BE2C (cell line): ENCODE results near the gene KRTAP4-2.
A peak's percentile ranks its signal among the peaks of the same experiment; 100 is the strongest.

ENCODE experiments used
- DNase-seq: peaks from one replicate; pipeline ENCODE4 v3.0.0-alpha.2; 2020
- H3K27me3 ChIP-seq: fragments of 250-450 bp; sonication (Bioruptor Pico); 2 replicates; pipeline ENCODE4 v1.5.1; 2020; ENCODE audit warnings: mild to moderate bottlenecking
- H3K36me3 ChIP-seq: fragments of 250-450 bp; sonication (Bioruptor Pico); 2 replicates; pipeline ENCODE4 v1.5.1; 2020; ENCODE audit warnings: mild to moderate bottlenecking
- H3K4me1 ChIP-seq: fragments of 250-450 bp; sonication (Bioruptor Pico); 2 replicates; pipeline ENCODE4 v1.5.1; 2020
- H3K4me3 ChIP-seq: 2 replicates; pipeline ENCODE4 v1.5.1; 2011; ENCODE audit warnings: low read depth, low read length
- H3K9me3 ChIP-seq: fragments of 250-450 bp; sonication (Bioruptor Pico); 2 replicates; pipeline ENCODE4 v1.5.1; 2020
- CTCF ChIP-seq: IDR thresholded peaks from 2 replicates; pipeline ENCODE4 v1.5.1; 2012; ENCODE audit warnings: mild to moderate bottlenecking, low read depth, low read length

KRTAP4-2 gene

GRCh38 chr17:41185001-41185400 is 7.0 kb upstream of the KRTAP4-2 start:
- Histone ChIP-seq H3K9me3 (no peaks in the 10 kb centered on the region; the same call in 1 of the 2 replicates), H3K27me3 (peaks cover 35% of the 10 kb centered on the region), H3K4me3 (no peak overlapping the region), H3K4me1 (no peaks in the 10 kb centered on the region), H3K36me3 (no peaks in the 10 kb centered on the region)
- DNase-seq: no peak
- TF ChIP-seq CTCF: no peak

- no peaks in the 10 kb centered on the region for H3K36me3 ChIP-seq
- no peaks in the 10 kb centered on the region for H3K4me1 ChIP-seq
- TF ChIP-seq CTCF: no peak
- peaks cover 35% of the 10 kb centered on the region for H3K27me3 ChIP-seq
- H3K9me3 ChIP-seq: no peaks in the 10 kb centered on the region; the same call in 1 of the 2 replicates
- H3K4me3 ChIP-seq: no peak within 1 kb of the TSS
- DNase-seq: peak; percentile 16
Observed at GRCh38 chr17:41184480-41184961, 6.5 kb upstream of the KRTAP4-2 start, which contains the start of gene KRTAP4-1. Gene KRTAP4-1 (minus strand): TSS chr17:41184911. CDS start chr17:41184854, 57 bp downstream.

DNA sequence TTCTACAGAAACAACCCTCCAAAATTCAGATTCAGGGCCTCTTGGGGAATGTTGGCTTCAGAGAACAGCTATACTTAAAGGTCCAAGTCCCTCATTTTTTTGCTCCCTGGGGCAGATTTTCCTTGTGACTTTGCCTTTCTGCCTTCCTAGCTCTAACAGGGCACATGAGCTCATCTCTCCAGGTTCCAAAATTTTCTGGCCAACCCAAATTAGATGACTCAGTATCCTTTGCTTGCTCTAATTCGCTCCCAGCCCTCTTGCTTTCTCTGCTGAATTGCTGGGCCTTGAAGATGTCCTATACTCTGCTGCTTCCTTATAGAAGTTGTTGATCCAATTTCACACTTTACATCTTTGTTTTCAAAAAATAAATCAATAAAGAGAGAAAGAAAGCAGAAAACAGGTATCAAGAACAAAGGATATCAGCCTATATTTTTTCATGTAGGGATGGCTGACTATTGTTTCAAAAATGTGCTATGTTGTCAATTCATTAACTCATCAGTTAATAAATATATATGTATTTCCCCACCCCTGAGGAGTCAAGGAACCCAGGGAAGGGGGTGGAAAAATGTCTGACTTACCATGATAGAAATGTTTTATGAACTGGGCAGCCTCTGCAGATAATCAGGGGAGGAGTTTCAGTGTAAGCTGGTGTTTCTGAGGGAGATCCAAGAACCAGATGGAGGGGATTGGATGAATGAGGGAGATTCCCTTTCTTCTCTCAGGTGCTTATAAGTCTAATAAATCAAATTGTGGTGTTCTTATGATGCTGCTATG is 1.0 kb upstream of the KRTAP4-2 start:
- no peaks in the 10 kb centered on the region for H3K36me3 ChIP-seq
- peaks cover 42% of the 10 kb centered on the region for H3K27me3 ChIP-seq
- H3K4me1 ChIP-seq: no peaks in the 10 kb centered on the region
- H3K9me3 ChIP-seq: no peaks in the 10 kb centered on the region; the same call in 1 of the 2 replicates
- H3K4me3 ChIP-seq: no peak overlapping the region
- DNase-seq: no peak
- no peak for TF ChIP-seq CTCF

DNA sequence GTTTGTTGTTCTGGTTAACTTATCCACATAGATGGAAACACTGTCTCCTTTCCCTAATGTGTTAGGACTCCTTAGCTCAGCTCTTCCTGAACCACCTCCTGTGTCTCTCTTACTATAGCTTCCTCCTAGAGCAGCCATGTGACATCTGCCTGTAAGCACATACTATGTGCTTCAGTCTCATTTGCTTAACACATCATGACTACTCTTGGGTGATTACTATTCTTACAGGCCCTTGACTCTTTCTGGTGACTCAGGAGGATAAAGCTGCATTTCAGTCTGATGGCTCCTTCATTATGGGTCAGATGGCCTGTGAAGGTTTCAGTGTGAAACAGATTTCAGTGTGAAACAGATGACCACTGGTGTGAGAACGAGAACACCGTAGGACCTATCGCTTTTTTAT is 320 bp upstream of the KRTAP4-2 start:
- peaks cover 47% of the 10 kb centered on the region for H3K27me3 ChIP-seq
- no peak for DNase-seq
- no peaks in the 10 kb centered on the region for H3K36me3 ChIP-seq
- no peak for TF ChIP-seq CTCF
- no peaks in the 10 kb centered on the region for H3K4me1 ChIP-seq
- no peaks in the 10 kb centered on the region; the same call in 1 of the 2 replicates for H3K9me3 ChIP-seq
- H3K4me3 ChIP-seq: no peak overlapping the region

DNA sequence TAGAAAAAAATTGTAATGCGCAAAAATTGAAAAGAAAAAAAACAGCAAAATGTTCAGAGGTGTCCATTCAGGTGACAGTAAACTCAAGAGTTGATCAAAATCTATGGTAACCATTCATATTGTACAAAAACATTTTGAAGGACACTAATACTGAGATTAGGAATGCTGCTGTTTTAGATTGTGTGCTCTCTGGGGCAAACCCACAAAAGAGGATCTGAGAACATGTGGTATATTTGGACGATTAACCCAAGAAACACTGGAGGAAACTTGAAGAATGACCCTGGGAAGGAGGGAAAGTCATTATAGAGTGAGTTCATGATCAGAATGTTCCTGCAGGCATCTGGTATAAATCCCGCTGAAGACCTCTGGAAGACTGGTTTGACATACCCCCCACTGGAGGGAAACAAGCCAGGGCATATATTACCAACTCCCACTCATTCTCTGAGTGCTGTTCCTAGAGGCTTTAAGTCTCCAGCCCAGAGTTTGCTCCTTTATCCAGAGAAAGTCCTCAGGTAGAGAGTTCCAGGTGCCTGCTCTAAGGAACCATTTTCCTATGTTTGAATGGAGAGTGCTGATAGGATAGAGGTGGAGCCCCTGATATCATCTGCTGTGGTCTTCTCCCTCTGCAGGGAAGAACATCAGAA is 1.2 kb downstream of the KRTAP4-2 start:
- H3K27me3 ChIP-seq: peaks cover 44% of the 10 kb centered on the region
- H3K4me1 ChIP-seq: no peaks in the 10 kb centered on the region
- no peak for TF ChIP-seq CTCF
- DNase-seq: no peak
- H3K36me3 ChIP-seq: no peaks in the 10 kb centered on the region
- H3K9me3 ChIP-seq: no peaks in the 10 kb centered on the region
- H3K4me3 ChIP-seq: no peak overlapping the region

- peaks cover 19% of the 10 kb centered on the region for H3K27me3 ChIP-seq
- no peaks in the 10 kb centered on the region for H3K36me3 ChIP-seq
- no peaks in the 10 kb centered on the region; the same call in 1 of the 2 replicates for H3K9me3 ChIP-seq
- H3K4me3 ChIP-seq: no peak overlapping the region
- no peak for TF ChIP-seq CTCF
- DNase-seq: no peak
- H3K4me1 ChIP-seq: no peaks in the 10 kb centered on the region
Observed at GRCh38 chr17:41171886-41172285, 6.1 kb downstream of the KRTAP4-2 start.
